ENCODE results near the gene NPHS1. TPM values are rescaled to one million over a fixed set of nuclear protein-coding genes. Genes with fewer than 3 reads are reported as not detected.

The NPHS1 gene
- total RNA-seq, 2 experiments from 2014 or later: not detected

DNA sequence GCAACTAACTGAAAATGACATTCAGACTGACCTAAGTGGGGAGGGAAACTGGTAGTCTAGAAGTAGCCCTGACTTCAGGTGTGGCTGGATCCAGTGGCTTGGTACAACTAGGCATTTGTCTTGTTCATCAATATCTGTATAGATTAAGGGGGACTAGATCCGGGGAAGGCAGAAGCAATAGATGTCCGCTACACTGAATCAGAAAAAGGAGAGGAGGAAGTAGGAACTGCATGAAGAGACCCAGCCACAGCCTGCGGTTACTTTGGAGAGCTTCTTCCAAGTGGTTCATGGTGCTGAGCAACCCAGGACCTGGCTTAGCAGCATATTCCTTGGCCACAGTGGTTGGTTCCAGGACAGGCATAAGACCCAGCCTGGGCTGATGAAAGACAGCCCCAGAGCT, 29.7 kb downstream of the NPHS1 start:
- ChIA-PET CTCF (no interaction called here), POLR2A (no interaction called here)
- Mint-ChIP-seq H3K27me3 (peaks cover 34% of the 10 kb centered on the region), H3K27ac (no peak overlapping the region), H3K36me3 (ENCODE audit: low read depth) (no peaks in the 10 kb centered on the region), H3K9me3 (no peaks in the 10 kb centered on the region), H3K4me3 (no peak overlapping the region), H3K4me1 (ENCODE audit: low read depth) (no peaks in the 10 kb centered on the region)
- ATAC-seq (ENCODE audit: poor library complexity) (no peak), DNase-seq (no peak)
- Histone ChIP-seq H3K4me1 (ENCODE audit: insufficient read depth, low read length) (no peaks in the 10 kb centered on the region), H3K27me3 (ENCODE audit: control insufficient read depth in 1 of 2, insufficient read depth in 2 of 2, low read length in 2 of 2) (peaks cover 6 to 22% of the 10 kb centered on the region in 2 experiments), H3K4me3 (ENCODE audit: low read length) (no peak overlapping the region), H3K27ac (ENCODE audit: low read depth in 1 of 2, low read length in 2 of 2) (no peak overlapping the region), H3K9me3 (ENCODE audit: control insufficient read depth in 1 of 2, insufficient read depth in 1 of 2, low read length in 2 of 2) (no peaks in the 10 kb centered on the region), H3K36me3 (ENCODE audit: insufficient read depth, low read length) (no peaks in the 10 kb centered on the region)
- TF ChIP-seq CTCF (IDR thresholded peaks at IDR 0.05): no peak
- intact Hi-C loops (cut with DNase I, micrococcal nuclease): no loop called here

DNA sequence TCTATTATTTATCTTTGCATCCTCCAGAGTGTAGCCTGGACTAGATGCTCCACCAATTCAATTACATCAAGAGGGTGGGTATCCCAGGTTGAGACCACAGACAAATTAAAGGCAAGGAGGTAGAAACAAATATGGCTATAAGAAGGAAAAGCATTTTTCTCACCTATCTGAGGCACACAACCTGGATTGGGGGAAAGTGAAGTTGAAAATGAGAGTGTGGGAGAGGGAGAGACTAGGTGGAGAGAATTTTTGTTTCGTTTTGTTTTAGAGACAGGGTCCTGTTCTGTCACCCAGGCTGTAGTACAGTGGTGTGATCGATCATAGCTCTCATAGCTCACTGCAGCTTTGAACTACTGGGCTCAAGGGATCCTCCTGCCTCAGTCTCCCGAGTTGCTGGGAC, 33.9 kb downstream of the NPHS1 start:
- H3K9me3 ChIP-seq (ENCODE audit: control insufficient read depth in 1 of 2, insufficient read depth in 1 of 2, low read length in 2 of 2): no peaks in the 10 kb centered on the region
- TF ChIP-seq CTCF (IDR thresholded peaks at IDR 0.05): no peak
- Mint-ChIP-seq H3K36me3 (ENCODE audit: low read depth) (no peaks in the 10 kb centered on the region), H3K4me3 (no peak overlapping the region), H3K4me1 (ENCODE audit: low read depth) (no peaks in the 10 kb centered on the region), H3K27me3 (peaks cover 31% of the 10 kb centered on the region), H3K27ac (no peak overlapping the region), H3K9me3 (no peaks in the 10 kb centered on the region)
- ATAC-seq (ENCODE audit: poor library complexity) (no peak), DNase-seq (no peak)
- H3K4me1 ChIP-seq (ENCODE audit: insufficient read depth, low read length): no peaks in the 10 kb centered on the region
- intact Hi-C loops (cut with DNase I, micrococcal nuclease): no loop called here
- ChIA-PET CTCF (no interaction called here), POLR2A (interaction anchor here (0.6 kb wide), 1 partner anchor 956 kb away, joined by 3 read pairs; no protein-coding TSS in a partner anchor)
- no peak overlapping the region for H3K27ac ChIP-seq (ENCODE audit: low read depth in 1 of 2, low read length in 2 of 2)
- no peak overlapping the region for H3K4me3 ChIP-seq (ENCODE audit: low read length)
- H3K27me3 ChIP-seq (ENCODE audit: control insufficient read depth in 1 of 2, insufficient read depth in 2 of 2, low read length in 2 of 2): peaks cover 5 to 10% of the 10 kb centered on the region in 2 experiments
- no peaks in the 10 kb centered on the region for H3K36me3 ChIP-seq (ENCODE audit: insufficient read depth, low read length)

GRCh38 chr19:35816846-35817245, 35.5 kb downstream of the NPHS1 start:
- intact Hi-C loops (cut with DNase I, micrococcal nuclease): no loop called here
- Mint-ChIP-seq H3K27me3 (peaks cover 25% of the 10 kb centered on the region), H3K27ac (no peak overlapping the region), H3K4me1 (ENCODE audit: low read depth) (no peaks in the 10 kb centered on the region), H3K36me3 (ENCODE audit: low read depth) (no peaks in the 10 kb centered on the region), H3K9me3 (no peaks in the 10 kb centered on the region), H3K4me3 (no peak overlapping the region)
- Histone ChIP-seq H3K9me3 (ENCODE audit: control insufficient read depth in 1 of 2, insufficient read depth in 1 of 2, low read length in 2 of 2) (no peaks in the 10 kb centered on the region), H3K4me3 (ENCODE audit: low read length) (no peak overlapping the region), H3K4me1 (ENCODE audit: insufficient read depth, low read length) (no peaks in the 10 kb centered on the region), H3K27ac (ENCODE audit: low read depth in 1 of 2, low read length in 2 of 2) (no peak overlapping the region), H3K27me3 (ENCODE audit: control insufficient read depth in 1 of 2, insufficient read depth in 2 of 2, low read length in 2 of 2) (peaks cover 5 to 6% of the 10 kb centered on the region in 2 experiments), H3K36me3 (ENCODE audit: insufficient read depth, low read length) (no peaks in the 10 kb centered on the region)
- ATAC-seq (ENCODE audit: poor library complexity) (no peak), DNase-seq (no peak)
- CTCF ChIA-PET: no interaction called here
- POLR2A ChIA-PET: no interaction called here
- TF ChIP-seq CTCF (IDR thresholded peaks at IDR 0.05): no peak
